Subcutaneous abdominal adipose tissue (tissue), 5 donors: Measurements from ENCODE around the gene RAB27B.

Experiments used
- H3K27ac ChIP-seq: one replicate; pipeline ENCODE4 v1.7.0; 2013; ENCODE audit warnings: low read depth, mild to moderate bottlenecking, inconsistent platforms, low read length, moderate library complexity
- H3K27me3 ChIP-seq, 5 donors: one replicate each; pipeline ENCODE4 v1.7.0; 2013; ENCODE audit warnings: low read length in 5 of 5, inconsistent platforms in 1 of 5; ENCODE audit not compliant: control insufficient read depth in 5 of 5, insufficient read depth in 4 of 5
- H3K36me3 ChIP-seq, 5 donors: one replicate each; pipeline ENCODE4 v1.7.0; 2013; ENCODE audit warnings: low read length in 5 of 5; ENCODE audit not compliant: control insufficient read depth in 5 of 5, insufficient read depth in 5 of 5
- H3K4me1 ChIP-seq, 5 donors: one replicate each; pipeline ENCODE4 v1.7.0; 2013; ENCODE audit warnings: low read length in 5 of 5, mild to moderate bottlenecking in 3 of 5, moderate library complexity in 1 of 5; ENCODE audit not compliant: control insufficient read depth in 5 of 5, insufficient read depth in 5 of 5
- H3K4me3 ChIP-seq, 5 donors: one replicate each; pipeline ENCODE4 v1.7.0; 2013; ENCODE audit warnings: low read length in 5 of 5, low read depth in 1 of 5
- H3K9ac ChIP-seq, 5 donors: one replicate each; pipeline ENCODE4 v1.7.0; 2013; ENCODE audit warnings: low read length in 5 of 5, mild to moderate bottlenecking in 4 of 5, moderate library complexity in 3 of 5
- H3K9me3 ChIP-seq, 5 donors: one replicate each; pipeline ENCODE4 v1.7.0; 2013; ENCODE audit warnings: low read length in 5 of 5; ENCODE audit not compliant: control insufficient read depth in 5 of 5
- donor health status: healthy.
- donor health status: healthy.
- donor health status: healthy.
- donor health status: healthy.
- donor health status: healthy.

RAB27B gene

DNA sequence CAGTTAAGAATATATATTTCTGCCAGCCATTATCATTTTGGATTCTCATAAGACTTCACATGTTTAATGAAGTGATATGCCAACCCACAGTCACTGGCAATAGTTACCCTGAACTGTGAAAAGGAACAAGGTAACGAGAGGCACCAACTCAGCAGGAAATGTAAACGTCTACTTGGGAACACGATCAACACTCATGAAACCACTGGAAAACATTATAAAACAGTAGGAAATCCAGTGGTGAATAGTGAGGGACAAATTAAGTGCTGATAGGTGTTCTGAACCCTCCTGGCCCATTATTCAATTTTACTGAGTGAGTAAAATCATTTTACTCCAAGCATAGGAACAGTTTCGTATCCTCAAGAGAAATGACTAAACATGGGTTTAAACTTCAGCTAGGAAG is 113.9 kb downstream of the RAB27B start:
- H3K27me3 ChIP-seq = no peaks in the 10 kb centered on the region
- H3K36me3 ChIP-seq = peaks cover 0 to 4% (median 0%) of the 10 kb centered on the region in 5 donors
- H3K9ac ChIP-seq = no peak overlapping the region
- no peak overlapping the region for H3K4me3 ChIP-seq
- peaks cover 0 to 13% (median 7%) of the 10 kb centered on the region in 5 donors for H3K4me1 ChIP-seq
- H3K27ac ChIP-seq = no peak overlapping the region
- no peaks in the 10 kb centered on the region for H3K9me3 ChIP-seq

DNA sequence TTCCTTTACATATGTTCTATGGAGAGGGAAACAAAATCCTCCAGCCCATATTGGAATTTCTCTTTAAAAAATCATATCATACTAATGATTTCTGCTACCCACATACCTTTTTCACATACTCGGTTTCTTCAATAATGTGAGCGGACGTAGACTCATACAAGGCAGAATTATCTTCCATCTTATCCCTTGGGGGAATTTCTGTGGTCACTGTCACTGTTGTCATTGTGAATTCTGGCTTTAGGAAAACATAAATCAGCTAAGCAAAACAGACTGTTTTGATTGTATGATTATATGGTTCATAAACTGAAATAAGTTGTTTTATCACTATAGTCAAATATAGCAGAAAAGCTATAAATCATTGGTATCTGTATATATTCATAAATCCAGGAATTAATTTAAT is 114.3 kb downstream of the RAB27B start:
- no peaks in the 10 kb centered on the region for H3K27me3 ChIP-seq
- H3K4me1 ChIP-seq = peaks cover 0 to 15% (median 7%) of the 10 kb centered on the region in 5 donors
- H3K9ac ChIP-seq = no peak overlapping the region
- H3K27ac ChIP-seq = no peak overlapping the region
- peaks cover 0 to 4% (median 0%) of the 10 kb centered on the region in 5 donors for H3K36me3 ChIP-seq
- H3K4me3 ChIP-seq = no peak overlapping the region
- no peaks in the 10 kb centered on the region for H3K9me3 ChIP-seq
